ENCODE measurements around the gene CMSS1.

CMSS1 gene

GRCh38 chr3:99843590-99844258 lies 26.1 kb downstream of the CMSS1 start:
- H3F3A ChIP-seq (ENCODE audit: low read depth) = no peaks in the 10 kb centered on the region
- H3K9me3 ChIP-seq (ENCODE audit: insufficient read depth, low read depth, low read length) = no peaks in the 10 kb centered on the region
- H3K79me2 ChIP-seq (ENCODE audit: insufficient read depth, low read length) = no peaks in the 10 kb centered on the region
- TF ChIP-seq EZH2phosphoT487 (IDR thresholded peaks at IDR 0.05; ENCODE audit: borderline replicate concordance) = no peak
- no peak for TF ChIP-seq CTCF (conservative IDR thresholded peaks at IDR 0.05; ENCODE audit: low read length)
- H3K9me2 ChIP-seq (replicated peaks; ENCODE audit: low read depth, low read length) = no peaks in the 10 kb centered on the region
- H3K36me3 ChIP-seq (ENCODE audit: insufficient read depth, low read length) = no peaks in the 10 kb centered on the region
- no peak overlapping the region for H3K9ac ChIP-seq (ENCODE audit: low read depth, low read length, poor library complexity, severe bottlenecking)
- no peak overlapping the region for H3K4me3 ChIP-seq (ENCODE audit: low read length, poor library complexity, severe bottlenecking)
- H4K20me1 ChIP-seq (ENCODE audit: insufficient read depth, low read length, poor library complexity, severe bottlenecking) = no peaks in the 10 kb centered on the region
- H2AFZ ChIP-seq (ENCODE audit: low read length) = no peak overlapping the region
- no peak overlapping the region for H3K4me2 ChIP-seq (ENCODE audit: low read depth, low read length, poor library complexity, severe bottlenecking)
- no peaks in the 10 kb centered on the region for H3K27me3 ChIP-seq (ENCODE audit: insufficient read depth, low read length, poor library complexity, severe bottlenecking)
- H3K4me1 ChIP-seq (ENCODE audit: insufficient read depth, low read length, poor library complexity, severe bottlenecking) = peaks cover 3% of the 10 kb centered on the region

- H3K4me3 ChIP-seq (ENCODE audit: low read length, poor library complexity, severe bottlenecking) = no peak overlapping the region
- H4K20me1 ChIP-seq (ENCODE audit: insufficient read depth, low read length, poor library complexity, severe bottlenecking) = no peaks in the 10 kb centered on the region
- no peaks in the 10 kb centered on the region for H3K79me2 ChIP-seq (ENCODE audit: insufficient read depth, low read length)
- no peaks in the 10 kb centered on the region for H3K9me2 ChIP-seq (replicated peaks; ENCODE audit: low read depth, low read length)
- no peak overlapping the region for H3K4me2 ChIP-seq (ENCODE audit: low read depth, low read length, poor library complexity, severe bottlenecking)
- peaks cover 5% of the 10 kb centered on the region for H3K4me1 ChIP-seq (ENCODE audit: insufficient read depth, low read length, poor library complexity, severe bottlenecking)
- TF ChIP-seq CTCF (conservative IDR thresholded peaks at IDR 0.05; ENCODE audit: low read length) (no peak), EZH2phosphoT487 (IDR thresholded peaks at IDR 0.05; ENCODE audit: borderline replicate concordance) (no peak)
- H3K9ac ChIP-seq (ENCODE audit: low read depth, low read length, poor library complexity, severe bottlenecking) = no peak overlapping the region
- H2AFZ ChIP-seq (ENCODE audit: low read length) = no peak overlapping the region
- H3K9me3 ChIP-seq (ENCODE audit: insufficient read depth, low read depth, low read length) = no peaks in the 10 kb centered on the region
- no peaks in the 10 kb centered on the region for H3F3A ChIP-seq (ENCODE audit: low read depth)
- no peaks in the 10 kb centered on the region for H3K36me3 ChIP-seq (ENCODE audit: insufficient read depth, low read length)
- H3K27me3 ChIP-seq (ENCODE audit: insufficient read depth, low read length, poor library complexity, severe bottlenecking) = no peaks in the 10 kb centered on the region
These were observed 27.7 kb downstream of the CMSS1 start for GRCh38 chr3:99845331-99845730.

GRCh38 chr3:99845999-99846398 lies 28.3 kb downstream of the CMSS1 start:
- no peaks in the 10 kb centered on the region for H3K36me3 ChIP-seq (ENCODE audit: insufficient read depth, low read length)
- H3K27me3 ChIP-seq (ENCODE audit: insufficient read depth, low read length, poor library complexity, severe bottlenecking) = no peaks in the 10 kb centered on the region
- H3K79me2 ChIP-seq (ENCODE audit: insufficient read depth, low read length) = no peaks in the 10 kb centered on the region
- H3K4me3 ChIP-seq (ENCODE audit: low read length, poor library complexity, severe bottlenecking) = no peak overlapping the region
- no peaks in the 10 kb centered on the region for H4K20me1 ChIP-seq (ENCODE audit: insufficient read depth, low read length, poor library complexity, severe bottlenecking)
- peaks cover 12% of the 10 kb centered on the region for H3K4me1 ChIP-seq (ENCODE audit: insufficient read depth, low read length, poor library complexity, severe bottlenecking)
- H3K9ac ChIP-seq (ENCODE audit: low read depth, low read length, poor library complexity, severe bottlenecking) = no peak overlapping the region
- H3K4me2 ChIP-seq (ENCODE audit: low read depth, low read length, poor library complexity, severe bottlenecking) = no peak overlapping the region
- no peaks in the 10 kb centered on the region for H3K9me2 ChIP-seq (replicated peaks; ENCODE audit: low read depth, low read length)
- H3F3A ChIP-seq (ENCODE audit: low read depth) = no peaks in the 10 kb centered on the region
- H2AFZ ChIP-seq (ENCODE audit: low read length) = no peak overlapping the region
- TF ChIP-seq CTCF (conservative IDR thresholded peaks at IDR 0.05; ENCODE audit: low read length) (no peak), EZH2phosphoT487 (IDR thresholded peaks at IDR 0.05; ENCODE audit: borderline replicate concordance) (no peak)
- no peaks in the 10 kb centered on the region for H3K9me3 ChIP-seq (ENCODE audit: insufficient read depth, low read depth, low read length)

Data from Loucy (cell line).